Smooth muscle cell (in vitro differentiated cells): ENCODE data around the gene BABAM2. TPM values are rescaled to one million over a fixed set of nuclear protein-coding genes. Genes with fewer than 3 reads are reported as not detected.
A peak's percentile ranks its signal among the peaks of the same experiment; 100 is the strongest.

Source experiments
- DNase-seq: peaks from one replicate; lab custom pipeline; 2025; ENCODE audit not compliant: unreplicated experiment; lab: John Stamatoyannopoulos, UW
- H2AFZ ChIP-seq: fragments of 200-600 bp; sonication (generic); 2 replicates; pipeline ENCODE4 v1.6.0; 2016; ENCODE audit warnings: antibody characterized with exemption, low read depth, mild to moderate bottlenecking
- H3F3A ChIP-seq: fragments of 200-600 bp; sonication (generic); 2 replicates; pipeline ENCODE4 v1.6.0; 2017; ENCODE audit warnings: antibody characterized with exemption, low read depth
- H3K27ac ChIP-seq: fragments of 200-600 bp; sonication (generic); 2 replicates; pipeline ENCODE4 v1.5.1; 2016; ENCODE audit warnings: low read depth, mild to moderate bottlenecking
- H3K27me3 ChIP-seq: fragments of 200-600 bp; sonication (generic); 2 replicates; pipeline ENCODE4 v1.6.1; 2016; ENCODE audit warnings: low read depth, mild to moderate bottlenecking
- H3K36me3 ChIP-seq: fragments of 200-600 bp; sonication (generic); 2 replicates; pipeline ENCODE4 v1.5.1; 2016; ENCODE audit warnings: low read depth
- H3K4me1 ChIP-seq: fragments of 200-600 bp; sonication (generic); 2 replicates; pipeline ENCODE4 v1.5.1; 2016; ENCODE audit warnings: low read depth
- H3K4me2 ChIP-seq: fragments of 200-600 bp; sonication (generic); 2 replicates; pipeline ENCODE4 v1.6.0; 2016; ENCODE audit warnings: mild to moderate bottlenecking
- H3K4me3 ChIP-seq: fragments of 200-600 bp; sonication (generic); 2 replicates; pipeline ENCODE4 v1.5.1; 2016; ENCODE audit warnings: mild to moderate bottlenecking
- H3K79me2 ChIP-seq: fragments of 200-600 bp; sonication (generic); 2 replicates; pipeline ENCODE4 v1.6.0; 2016; ENCODE audit warnings: low read depth, mild to moderate bottlenecking
- H3K9ac ChIP-seq: fragments of 200-600 bp; sonication (generic); 2 replicates; pipeline ENCODE4 v1.6.0; 2016; ENCODE audit warnings: low read depth
- H3K9me3 ChIP-seq: fragments of 200-600 bp; sonication (generic); replicated peaks from 2 replicates; pipeline ENCODE4 v1.5.1; 2016; ENCODE audit warnings: low read depth
- H4K20me1 ChIP-seq: fragments of 200-600 bp; sonication (generic); 2 replicates; pipeline ENCODE4 v1.6.0; 2016; ENCODE audit warnings: low read depth
- WGBS: methylation state at CpG from one replicate; pipeline ENCODE4 v1.1.7; 2016; ENCODE audit warnings: low lambda C conversion rate; 5-methylcytosine and 5-hydroxymethylcytosine counted together
- polyA plus RNA-seq: library from polyadenylated mRNA; unstranded; fragments of >200 nt; fragmentation: Nextera tagmentation; extraction: Ambion mirVana; gene quantifications from 2 replicates; pipeline ENCODE4 v1.2.1, GENCODE V29; 2016
- total RNA-seq: library from RNA; depleted of rRNA; stranded (reverse); fragments of >200 nt; gene quantifications from 2 replicates; pipeline ENCODE4 v1.2.3, GENCODE V29; 2014
- TF ChIP-seq, protein P1 (sequence below): fragments of 200-600 bp; sonication (generic); IDR thresholded peaks from 2 replicates; pipeline ENCODE4 v1.5.1; 2017; ENCODE audit warnings: borderline replicate concordance, mild to moderate bottlenecking, antibody characterized with exemption; ENCODE audit not compliant: insufficient read depth, poor library complexity, severe bottlenecking

The BABAM2 gene
- total and polyA plus RNA-seq, 2 experiments from 2014 or later: 26.5 to 29.1 TPM

DNA sequence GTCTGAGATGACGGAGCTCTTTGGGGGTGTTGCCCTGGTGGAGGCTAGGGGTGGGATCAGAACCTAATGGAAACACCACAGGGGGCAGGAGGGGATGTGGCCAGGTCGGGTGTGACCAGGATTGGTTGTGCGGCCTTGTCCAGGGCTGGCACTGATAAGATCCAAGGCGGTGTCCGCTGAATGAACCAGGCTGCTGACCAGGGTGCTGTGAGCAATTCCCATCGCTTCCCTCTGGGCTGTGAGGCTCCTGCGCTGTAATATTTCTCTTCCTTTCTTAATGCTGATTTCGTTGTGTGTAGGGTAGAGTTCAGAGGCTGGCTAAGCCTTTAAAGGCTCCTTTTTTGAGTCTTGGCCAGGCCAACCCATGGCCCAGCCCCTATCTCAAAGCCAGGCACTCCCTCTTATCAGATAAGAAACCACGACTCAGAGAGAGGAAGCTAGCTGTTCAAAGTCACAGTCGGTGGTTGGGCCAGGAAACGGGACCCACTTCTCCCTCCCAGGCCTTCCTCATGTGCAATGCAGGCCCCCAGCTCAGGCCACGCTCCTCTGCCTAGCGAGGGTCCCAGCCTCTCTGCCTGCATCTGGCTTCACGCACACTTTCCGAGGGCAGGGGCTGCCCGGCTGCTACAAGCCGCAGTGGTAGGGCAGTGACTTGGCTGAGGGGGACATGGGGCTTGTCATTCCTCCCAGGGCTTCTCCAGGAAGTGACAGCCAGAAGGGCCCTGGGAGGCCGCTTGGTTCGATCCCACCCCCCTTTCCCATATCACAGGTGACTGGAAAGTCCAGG is 476.2 kb downstream of the BABAM2 start:
- Histone ChIP-seq H3K4me2 (peak overlapping the region; percentile 54), H3K27me3 (no peaks in the 10 kb centered on the region), H3K4me1 (peaks cover 7% of the 10 kb centered on the region), H2AFZ (no peak overlapping the region), H3F3A (peaks cover 23% of the 10 kb centered on the region), H3K9me3 (no peaks in the 10 kb centered on the region), H3K9ac (no peak overlapping the region), H3K27ac (no peak overlapping the region), H4K20me1 (no peaks in the 10 kb centered on the region), H3K4me3 (no peak overlapping the region), H3K79me2 (no peaks in the 10 kb centered on the region), H3K36me3 (no peaks in the 10 kb centered on the region)
- DNase-seq: no peak
- TF ChIP-seq, protein P1, sequence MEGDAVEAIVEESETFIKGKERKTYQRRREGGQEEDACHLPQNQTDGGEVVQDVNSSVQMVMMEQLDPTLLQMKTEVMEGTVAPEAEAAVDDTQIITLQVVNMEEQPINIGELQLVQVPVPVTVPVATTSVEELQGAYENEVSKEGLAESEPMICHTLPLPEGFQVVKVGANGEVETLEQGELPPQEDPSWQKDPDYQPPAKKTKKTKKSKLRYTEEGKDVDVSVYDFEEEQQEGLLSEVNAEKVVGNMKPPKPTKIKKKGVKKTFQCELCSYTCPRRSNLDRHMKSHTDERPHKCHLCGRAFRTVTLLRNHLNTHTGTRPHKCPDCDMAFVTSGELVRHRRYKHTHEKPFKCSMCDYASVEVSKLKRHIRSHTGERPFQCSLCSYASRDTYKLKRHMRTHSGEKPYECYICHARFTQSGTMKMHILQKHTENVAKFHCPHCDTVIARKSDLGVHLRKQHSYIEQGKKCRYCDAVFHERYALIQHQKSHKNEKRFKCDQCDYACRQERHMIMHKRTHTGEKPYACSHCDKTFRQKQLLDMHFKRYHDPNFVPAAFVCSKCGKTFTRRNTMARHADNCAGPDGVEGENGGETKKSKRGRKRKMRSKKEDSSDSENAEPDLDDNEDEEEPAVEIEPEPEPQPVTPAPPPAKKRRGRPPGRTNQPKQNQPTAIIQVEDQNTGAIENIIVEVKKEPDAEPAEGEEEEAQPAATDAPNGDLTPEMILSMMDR: no peak
- WGBS: 23% methylated on average over 19 of the region's 19 CpGs

DNA sequence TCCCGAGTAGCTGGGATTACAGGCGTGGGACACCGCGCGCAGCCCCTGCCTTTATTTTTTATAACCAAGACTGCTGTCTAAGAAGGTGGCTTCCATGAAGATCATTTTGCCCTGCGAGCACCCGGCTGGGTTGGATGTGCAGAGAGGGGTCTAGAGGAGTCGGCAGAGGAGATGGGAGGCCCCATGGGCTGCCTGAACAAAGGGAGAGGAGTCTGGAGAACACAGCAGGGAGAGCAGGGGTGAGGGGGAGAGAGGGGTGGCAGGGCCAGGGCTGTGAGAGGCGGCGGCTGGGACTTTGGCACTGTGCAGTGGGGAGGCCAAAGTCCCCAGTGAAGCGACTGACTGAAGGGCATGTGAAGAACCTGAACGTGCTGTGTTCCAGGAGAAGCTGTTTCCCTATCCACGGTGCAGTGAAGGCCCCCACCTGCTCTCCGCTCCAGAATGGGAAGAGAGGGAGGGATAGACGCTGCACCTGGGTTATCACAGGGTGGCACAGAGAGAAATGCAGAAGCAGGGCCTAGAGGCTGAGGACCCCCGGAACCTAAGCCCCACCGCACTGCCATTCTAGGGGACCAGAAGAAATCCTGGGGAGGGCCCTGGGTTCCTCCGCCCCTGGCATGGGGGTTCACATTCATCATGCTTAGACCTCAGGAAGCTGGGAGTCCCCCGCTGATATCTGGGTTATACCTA is 477.3 kb downstream of the BABAM2 start:
- H2AFZ ChIP-seq: no peak overlapping the region
- no peak for DNase-seq
- no peaks in the 10 kb centered on the region for H4K20me1 ChIP-seq
- no peak overlapping the region for H3K4me3 ChIP-seq
- TF ChIP-seq, protein P1: no peak
- H3K4me1 ChIP-seq: peaks cover 7% of the 10 kb centered on the region
- H3K27me3 ChIP-seq: no peaks in the 10 kb centered on the region
- H3K9me3 ChIP-seq: no peaks in the 10 kb centered on the region
- no peaks in the 10 kb centered on the region for H3K79me2 ChIP-seq
- H3F3A ChIP-seq: peaks cover 23% of the 10 kb centered on the region
- H3K36me3 ChIP-seq: no peaks in the 10 kb centered on the region
- WGBS: 85% methylated on average over 19 of the region's 19 CpGs
- no peak overlapping the region for H3K27ac ChIP-seq
- no peak overlapping the region for H3K9ac ChIP-seq
- H3K4me2 ChIP-seq: no peak overlapping the region

DNA sequence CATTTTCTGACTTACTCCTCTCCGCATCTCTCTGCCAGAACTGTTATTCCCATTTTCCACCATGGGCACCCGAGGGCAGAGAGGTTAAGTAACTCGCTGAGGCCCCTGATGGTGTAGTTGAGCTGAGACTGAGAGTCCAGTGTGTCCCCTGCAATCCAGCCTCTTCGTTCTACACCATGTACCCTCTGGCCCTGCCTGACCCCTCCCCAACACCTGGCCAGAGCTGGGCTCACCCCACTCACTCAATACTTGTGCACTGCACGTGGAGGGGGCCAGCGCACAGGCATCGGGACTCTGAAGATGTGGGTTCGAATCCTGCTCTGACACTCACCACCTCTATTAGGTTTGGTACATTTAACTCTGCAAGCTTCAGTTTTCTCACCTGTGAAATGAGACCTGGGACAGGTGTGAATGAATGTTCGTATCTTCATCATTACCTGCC is 477.8 kb downstream of the BABAM2 start:
- no peaks in the 10 kb centered on the region for H4K20me1 ChIP-seq
- H3K4me2 ChIP-seq: no peak overlapping the region
- H3K9me3 ChIP-seq: no peaks in the 10 kb centered on the region
- DNase-seq: no peak
- no peaks in the 10 kb centered on the region for H3K79me2 ChIP-seq
- H2AFZ ChIP-seq: no peak overlapping the region
- H3K36me3 ChIP-seq: no peaks in the 10 kb centered on the region
- H3K27me3 ChIP-seq: no peaks in the 10 kb centered on the region
- TF ChIP-seq, protein P1: no peak
- H3F3A ChIP-seq: peaks cover 23% of the 10 kb centered on the region
- no peak overlapping the region for H3K4me3 ChIP-seq
- WGBS: 88% methylated on average over 9 of the region's 9 CpGs
- H3K27ac ChIP-seq: no peak overlapping the region
- no peak overlapping the region for H3K9ac ChIP-seq
- peaks cover 7% of the 10 kb centered on the region for H3K4me1 ChIP-seq
